ENCODE results near the gene CIRBP.

CIRBP gene

DNA sequence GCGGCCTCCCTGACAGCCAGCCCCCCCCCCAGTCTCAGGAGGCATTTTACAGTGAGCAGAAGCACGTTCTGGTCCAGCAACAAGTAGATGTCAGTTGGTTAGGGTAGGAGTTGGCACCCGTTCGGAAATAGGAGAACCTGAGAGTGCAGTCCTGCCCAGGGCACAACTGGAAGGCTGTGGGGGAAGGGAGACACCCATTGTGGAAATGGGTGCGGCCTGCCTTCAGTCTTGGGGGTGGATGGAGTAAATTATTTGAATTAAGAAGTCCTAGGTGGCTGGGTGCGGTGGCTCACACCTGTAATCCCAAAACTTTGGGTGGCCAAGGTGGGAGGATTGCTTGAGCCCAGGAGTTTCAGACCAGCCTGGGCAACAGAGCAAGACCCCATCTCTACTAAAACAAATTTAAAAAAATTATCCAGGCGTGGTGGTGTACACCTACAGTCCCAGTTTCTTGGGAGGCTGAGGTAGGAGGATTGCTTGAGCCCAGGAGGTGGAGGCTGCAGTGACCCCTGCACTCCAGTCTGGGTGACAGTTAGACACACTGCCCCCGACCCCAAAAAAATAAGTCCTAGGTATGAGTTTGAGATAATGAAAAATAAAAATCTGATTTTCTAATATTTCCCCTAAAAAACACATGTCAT lies 1.2 kb downstream of the CIRBP start:
- no peak for DNase-seq

DNA sequence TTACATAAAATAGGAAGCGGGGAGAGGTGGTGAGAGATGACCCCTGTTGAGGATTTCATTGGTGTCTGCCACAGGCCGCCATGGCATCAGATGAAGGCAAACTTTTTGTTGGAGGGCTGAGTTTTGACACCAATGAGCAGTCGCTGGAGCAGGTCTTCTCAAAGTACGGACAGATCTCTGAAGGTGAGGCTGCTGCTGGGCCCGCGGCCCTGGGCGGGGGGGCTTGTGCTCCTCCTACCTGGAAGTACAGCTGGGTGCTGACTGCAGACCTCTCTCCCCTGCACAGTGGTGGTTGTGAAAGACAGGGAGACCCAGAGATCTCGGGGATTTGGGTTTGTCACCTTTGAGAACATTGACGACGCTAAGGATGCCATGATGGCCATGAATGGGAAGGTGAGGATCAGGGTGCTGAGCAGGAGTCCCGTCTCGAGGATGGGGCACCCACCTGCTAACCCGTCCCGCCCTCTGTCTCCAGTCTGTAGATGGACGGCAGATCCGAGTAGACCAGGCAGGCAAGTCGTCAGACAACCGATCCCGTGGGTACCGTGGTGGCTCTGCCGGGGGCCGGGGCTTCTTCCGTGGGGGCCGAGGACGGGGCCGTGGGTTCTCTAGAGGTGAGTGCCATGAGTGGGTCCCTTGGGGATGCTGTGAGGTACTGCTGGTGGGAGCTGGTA lies 1.9 kb downstream of the CIRBP start:
- DNase-seq = no peak

DNA sequence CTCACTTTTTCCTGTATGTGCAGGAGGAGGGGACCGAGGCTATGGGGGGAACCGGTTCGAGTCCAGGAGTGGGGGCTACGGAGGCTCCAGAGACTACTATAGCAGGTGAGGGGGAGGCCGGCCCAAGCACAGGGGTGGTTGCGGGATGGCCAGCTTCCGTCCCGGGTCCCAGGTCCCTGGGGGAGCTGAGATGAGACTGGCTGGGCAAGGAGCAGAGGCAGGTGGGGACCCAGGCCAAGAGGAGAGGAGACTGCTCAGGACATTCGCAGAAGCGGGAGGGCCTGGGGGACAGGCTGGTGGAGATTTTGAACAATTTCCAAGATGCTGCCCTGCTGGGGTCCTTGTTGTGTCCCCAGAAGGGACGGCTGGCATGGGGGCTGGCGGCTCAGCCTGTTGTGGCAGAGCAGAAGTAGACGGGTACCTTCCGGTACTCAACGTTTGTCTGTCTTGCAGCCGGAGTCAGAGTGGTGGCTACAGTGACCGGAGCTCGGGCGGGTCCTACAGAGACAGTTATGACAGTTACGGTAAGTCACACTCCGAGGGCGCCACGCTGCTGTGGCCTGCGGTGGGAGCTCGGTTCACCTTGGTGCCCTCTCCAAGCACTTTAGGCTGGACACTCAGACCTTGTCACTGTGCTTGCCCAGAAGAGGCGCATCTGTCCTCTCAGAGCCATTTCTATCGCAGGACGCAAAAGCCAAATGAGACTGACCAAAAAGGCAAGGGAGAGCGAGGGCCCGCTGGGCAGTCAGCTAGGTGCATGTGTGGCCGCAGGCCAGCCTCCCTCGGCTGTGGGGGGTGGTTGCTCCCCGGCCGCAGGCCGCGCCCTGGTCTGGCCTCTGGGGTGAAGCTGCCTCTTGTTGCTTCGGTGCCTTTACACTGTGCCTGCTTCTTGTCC lies 2.6 kb downstream of the CIRBP start:
- DNase-seq = no peak

DNA sequence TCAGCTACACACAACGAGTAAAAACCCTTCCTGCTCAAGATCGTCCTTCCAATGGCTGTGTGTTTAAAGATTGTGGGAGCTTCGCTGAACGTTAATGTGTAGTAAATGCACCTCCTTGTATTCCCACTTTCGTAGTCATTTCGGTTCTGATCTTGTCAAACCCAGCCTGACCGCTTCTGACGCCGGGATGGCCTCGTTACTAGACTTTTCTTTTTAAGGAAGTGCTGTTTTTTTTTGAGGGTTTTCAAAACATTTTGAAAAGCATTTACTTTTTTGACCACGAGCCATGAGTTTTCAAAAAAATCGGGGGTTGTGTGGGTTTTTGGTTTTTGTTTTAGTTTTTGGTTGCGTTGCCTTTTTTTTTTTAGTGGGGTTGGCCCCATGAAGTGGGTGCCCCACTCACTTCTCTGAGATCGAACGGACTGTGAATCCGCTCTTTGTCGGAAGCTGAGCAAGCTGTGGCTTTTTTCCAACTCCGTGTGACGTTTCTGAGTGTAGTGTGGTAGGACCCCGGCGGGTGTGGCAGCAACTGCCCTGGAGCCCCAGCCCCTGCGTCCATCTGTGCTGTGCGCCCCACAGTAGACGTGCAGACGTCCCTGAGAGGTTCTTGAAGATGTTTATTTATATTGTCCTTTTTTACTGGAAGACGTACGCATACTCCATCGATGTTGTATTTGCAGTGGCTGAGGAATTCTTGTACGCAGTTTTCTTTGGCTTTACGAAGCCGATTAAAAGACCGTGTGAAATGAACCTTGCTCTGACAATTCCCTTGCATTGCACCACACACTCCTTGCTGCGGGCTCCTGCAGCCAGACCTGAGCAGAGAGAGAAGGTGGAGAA lies 3.5 kb downstream of the CIRBP start:
- DNase-seq = no peak

DNA sequence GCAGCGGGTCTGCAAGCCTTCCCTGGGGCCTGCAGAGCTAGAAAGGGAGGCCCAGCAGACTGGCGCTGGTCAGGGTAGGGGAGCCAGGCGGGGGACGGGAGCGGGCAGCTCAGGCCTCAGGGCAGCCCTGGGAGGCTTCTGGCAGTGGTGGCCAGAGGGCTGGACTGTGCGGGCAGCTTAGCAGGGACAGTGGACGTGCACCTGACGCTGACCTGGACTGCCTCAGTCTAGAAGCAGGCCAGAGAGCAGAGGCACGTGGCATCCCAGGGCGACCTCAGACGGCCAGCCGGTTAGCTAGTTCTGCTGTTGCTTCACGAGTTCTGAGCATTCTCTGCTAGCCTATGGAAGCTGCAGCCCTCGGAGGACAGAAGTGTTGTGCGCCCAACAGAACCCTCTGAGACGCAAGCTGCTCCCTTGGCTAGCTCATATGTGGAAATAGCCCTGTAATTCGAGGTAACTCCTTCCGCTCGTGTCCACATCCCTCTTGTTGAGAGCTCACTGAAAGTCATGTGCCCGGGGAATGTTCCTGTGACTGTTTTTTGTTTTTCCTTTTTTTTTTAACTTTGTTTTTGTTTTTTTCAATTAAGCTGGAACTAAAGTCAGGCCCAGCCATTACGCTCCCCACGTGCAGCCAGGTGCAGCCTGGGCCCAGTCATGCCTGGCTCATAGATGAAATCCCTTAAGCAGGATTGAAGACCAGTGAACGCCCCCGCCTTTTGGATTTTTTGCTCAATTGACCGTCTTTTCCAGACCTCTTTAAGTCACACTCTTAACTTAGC lies 4.3 kb downstream of the CIRBP start:
- no peak for DNase-seq

DNA sequence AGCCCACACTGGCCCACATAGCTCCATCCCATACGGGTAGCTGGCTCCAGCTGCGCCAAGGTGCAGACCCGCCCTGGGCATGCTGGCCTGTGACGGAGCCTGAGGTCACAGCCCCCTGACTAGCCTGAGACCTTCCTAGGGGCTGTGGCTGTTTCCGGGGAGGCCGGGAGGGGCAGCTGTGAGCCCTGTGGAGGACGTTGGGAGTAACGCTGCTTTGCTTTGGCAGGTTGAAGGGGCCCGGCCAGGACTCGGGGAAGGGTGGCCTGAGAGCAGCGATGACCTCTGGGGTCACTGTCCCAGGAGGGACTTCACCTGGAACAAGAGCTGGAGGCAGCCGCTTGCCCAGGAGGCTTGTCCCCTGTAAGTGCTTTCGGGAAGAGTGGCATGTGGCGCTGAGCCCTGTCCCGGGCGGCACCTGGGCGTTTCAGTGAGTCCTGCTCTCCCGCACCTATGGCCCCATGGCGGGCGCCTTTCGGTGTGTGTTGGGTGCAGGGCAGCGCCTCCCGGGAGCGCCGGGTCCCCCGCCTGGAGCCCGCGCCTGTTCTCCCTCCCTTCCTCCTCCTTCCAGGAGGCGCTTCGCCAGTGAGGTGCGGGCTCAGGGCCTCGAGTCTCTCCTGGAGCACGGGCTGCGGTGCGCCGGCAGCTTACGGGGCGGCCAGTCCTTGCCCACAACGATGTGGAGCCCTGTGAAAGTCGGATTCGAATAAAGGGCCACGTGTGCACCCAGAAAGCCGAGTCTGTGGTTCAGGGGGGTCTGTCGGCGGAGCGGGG lies 5.1 kb downstream of the CIRBP start:
- DNase-seq = no peak

DNA sequence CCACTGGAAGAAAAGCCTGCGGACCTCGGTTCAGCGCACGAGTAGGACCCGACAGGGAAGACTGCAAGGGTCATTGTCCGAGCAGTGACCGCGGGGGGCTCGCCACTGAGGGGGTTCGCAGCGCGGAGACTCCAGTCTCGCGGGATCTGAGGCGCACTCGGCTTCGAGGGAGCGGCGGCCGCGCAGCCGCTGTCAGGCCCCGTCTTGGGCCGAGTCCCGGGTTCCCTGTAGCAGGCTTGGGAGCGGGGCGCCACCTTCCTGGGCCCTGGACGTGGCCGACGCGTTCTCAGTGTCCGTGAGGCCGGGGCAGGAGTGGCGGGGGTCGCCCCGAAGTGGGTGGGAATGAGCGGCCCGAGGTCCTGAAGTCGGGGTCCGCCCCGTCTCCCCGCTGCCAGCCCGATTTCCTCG lies 5.7 kb downstream of the CIRBP start:
- no peak for DNase-seq

DNA sequence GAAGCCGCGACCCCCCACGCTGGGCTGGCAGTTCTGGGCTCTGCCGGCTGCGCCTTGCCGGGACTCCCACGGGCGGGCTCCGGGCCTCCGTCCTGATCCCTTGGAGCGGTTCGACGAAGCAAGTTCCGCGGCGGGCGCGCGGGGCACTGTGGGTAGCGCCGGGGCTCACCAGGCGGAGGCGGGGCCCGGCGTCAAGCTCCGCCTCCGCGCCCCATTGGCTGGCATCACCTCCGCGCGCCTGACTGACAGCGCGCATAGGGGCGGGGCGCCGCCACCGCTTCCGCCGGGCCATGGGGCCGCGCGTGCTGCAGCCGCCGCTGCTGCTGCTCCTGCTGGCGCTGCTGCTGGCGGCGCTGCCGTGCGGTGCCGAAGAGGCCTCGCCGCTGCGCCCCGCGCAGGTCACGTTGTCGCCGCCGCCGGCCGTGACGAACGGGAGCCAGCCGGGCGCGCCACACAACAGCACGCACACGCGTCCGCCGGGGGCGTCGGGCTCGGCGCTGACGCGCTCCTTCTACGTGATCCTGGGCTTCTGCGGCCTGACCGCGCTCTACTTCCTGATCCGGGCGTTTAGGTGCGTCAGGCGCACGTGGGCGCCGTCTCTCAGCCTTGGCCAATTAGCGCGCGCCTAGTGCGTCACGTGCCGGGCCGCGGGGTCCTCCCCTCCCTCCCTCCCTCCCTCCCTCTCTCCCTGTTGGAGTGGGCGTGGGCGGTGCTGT lies 6.3 kb downstream of the CIRBP start, which contains the start of gene FAM174C:
Gene FAM174C, plus strand, starts transcription at position 271 of the 716 bp plus-strand sequence. Its CDS starts 20 bp downstream, at position 291.
- peak; percentile 92 to 93 for DNase-seq

DNA sequence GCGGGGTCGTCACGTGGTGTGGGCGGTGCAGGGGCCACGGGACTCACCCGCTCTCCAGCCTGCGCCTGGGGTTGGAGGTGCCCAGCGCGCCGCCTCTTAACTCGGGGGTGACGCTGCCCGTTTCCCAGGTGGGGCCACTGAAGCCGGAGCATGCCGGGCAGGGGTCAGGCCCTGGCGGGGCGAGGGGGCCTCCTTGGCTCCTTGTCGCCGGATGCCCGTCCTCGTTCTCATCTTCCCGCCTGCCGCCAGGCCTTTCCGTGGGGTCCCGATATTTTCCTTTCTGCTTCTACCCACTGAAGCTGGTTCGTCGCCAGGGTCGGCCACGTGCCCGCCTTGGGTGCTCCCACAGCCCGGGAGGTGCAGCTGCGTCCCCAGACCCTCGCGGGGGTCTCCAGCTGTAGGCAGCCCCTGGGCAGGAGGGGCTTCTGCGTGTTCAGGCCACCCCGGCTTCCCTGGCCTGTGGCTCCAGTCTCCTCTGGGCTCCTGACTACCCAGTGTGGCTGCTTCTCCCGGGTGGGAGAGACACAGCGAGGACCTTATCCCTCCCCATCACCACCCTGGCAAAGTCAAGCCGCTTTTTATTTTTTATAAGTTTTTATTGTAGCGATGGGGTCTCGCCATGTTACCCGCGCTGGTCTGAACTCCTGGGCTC lies 7.0 kb downstream of the CIRBP start:
- no peak for DNase-seq

DNA sequence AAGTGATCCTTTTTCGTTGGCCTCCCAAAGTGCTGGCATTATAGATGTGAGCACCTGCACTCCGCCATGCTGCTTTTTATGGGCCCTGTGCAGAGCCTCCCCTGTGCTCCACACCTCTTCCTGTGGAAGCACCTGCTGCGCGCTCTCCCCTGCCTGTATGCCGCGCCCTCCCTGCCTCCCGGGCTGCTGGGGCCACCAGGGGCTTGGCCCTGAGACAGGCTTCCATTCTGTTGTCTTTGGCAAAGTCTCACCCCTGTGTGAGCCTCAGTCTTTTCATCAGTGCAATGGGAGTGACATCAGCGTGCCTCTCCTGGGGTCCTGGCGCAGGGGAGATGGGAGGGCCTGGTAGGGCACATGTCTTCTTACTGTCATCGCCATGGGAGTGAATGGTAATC lies 7.5 kb downstream of the CIRBP start:
- DNase-seq = no peak

DNA sequence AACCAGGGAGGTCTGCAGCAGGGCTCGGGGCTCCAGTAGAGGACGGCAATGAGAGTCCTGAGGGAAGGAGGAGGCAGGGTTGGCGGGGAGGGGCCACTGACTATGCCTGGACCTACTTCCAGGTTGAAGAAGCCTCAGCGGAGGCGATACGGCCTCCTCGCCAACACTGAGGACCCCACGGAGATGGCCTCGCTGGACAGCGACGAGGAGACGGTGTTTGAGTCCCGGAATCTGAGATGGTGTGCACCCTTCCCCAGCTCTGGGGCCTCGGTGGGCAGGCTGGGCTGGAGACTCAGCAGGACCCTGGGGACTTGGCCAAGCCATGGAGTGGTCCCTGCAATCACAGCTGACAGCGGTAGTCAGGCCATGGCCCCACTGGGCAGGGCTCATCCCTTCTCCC lies 7.9 kb downstream of the CIRBP start:
- no peak for DNase-seq

DNA sequence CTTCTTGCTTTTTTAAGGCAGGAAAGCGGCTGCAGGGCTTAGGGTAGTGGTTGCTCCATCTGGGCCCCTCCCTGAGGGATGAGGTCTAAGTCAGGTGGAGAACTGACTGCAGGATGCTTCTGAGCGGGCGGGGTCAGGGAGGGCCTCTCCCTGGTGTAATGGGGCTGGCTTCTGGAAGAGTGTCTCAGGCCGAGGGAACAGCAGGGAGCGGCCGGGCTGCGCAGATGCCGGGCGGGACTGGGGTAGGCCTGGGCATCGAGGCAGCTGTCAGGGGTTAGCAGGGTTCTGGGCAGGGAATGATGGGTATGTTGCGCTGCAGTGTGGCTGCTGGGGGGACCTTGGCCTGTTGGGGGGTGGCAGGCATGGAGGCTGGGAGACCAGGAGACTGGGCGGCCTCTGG lies 8.9 kb downstream of the CIRBP start:
- no peak for DNase-seq

DNA sequence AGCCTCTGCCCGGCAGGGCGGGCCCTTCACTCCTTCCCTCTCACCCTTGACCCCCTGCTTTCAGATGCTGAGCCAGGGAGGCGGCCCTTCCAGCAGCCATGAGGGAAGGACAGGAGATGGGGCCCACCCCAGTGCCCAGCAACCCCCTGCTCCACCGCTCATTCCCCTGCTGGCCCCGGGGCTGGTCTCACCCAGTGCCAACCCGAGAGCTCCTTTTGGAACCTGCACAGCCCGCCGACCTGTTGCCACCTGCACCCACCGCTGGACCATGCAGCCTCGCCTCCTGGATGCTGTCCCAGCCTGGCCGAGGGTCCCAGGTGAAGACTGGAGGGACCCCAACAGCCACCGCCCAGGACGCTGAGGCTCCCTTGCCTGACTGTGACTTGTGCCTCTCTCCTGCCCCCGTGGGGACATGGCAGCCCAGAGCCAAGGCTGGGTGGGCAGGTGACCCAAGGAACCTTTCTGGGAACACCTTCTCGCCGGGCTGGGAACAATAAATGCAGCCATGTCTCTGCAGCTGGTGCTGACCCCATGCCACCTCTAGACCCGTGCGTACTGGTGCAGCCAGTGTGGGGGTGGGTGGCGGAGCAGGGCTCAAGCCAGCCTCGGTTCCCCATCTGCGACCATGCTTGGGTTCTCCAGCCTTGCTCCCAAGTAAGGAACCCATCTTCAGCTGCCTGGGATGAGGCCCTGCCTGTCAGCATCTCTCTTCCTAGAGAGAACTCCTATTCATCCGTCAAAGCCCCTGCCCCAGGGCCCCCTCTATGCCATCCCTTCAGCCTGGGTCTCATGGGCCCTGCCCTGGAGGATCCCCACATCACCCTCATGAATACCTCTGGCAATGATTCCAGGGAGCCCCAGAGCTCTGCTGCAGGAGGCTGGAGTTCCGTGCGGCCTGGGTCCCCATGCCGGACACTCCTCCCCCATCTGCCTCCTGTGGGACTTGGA lies 9.9 kb downstream of the CIRBP start:
- DNase-seq = no peak

DNA sequence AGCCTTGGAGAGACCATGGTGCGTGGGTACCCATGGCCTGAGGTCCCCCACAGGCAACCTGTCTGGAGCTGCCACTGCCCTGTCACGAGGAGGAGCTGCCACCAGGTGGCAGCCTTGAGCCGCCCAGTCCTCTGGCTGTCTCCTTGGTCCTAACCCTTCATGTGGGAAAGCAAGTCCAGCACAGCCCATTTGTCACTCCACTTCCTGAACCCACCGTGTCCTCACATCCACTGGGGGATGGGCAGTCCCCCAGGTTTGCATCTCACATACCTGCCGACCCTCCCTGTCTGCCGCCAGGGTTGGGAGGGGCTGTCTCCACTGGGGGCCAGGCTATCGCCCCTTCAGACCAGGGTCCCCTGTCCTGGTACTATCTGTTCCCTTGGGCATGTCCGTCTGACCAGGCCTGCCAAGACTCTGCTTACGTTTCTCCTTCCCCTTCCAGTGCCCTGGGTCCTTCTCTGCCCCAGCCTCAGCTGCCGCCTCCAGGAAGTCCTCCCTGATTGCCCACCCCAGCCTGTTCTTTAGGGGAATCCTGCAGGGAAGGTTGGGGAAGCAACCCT lies 10.7 kb downstream of the CIRBP start:
- DNase-seq = peak; percentile 56 to 67

DNA sequence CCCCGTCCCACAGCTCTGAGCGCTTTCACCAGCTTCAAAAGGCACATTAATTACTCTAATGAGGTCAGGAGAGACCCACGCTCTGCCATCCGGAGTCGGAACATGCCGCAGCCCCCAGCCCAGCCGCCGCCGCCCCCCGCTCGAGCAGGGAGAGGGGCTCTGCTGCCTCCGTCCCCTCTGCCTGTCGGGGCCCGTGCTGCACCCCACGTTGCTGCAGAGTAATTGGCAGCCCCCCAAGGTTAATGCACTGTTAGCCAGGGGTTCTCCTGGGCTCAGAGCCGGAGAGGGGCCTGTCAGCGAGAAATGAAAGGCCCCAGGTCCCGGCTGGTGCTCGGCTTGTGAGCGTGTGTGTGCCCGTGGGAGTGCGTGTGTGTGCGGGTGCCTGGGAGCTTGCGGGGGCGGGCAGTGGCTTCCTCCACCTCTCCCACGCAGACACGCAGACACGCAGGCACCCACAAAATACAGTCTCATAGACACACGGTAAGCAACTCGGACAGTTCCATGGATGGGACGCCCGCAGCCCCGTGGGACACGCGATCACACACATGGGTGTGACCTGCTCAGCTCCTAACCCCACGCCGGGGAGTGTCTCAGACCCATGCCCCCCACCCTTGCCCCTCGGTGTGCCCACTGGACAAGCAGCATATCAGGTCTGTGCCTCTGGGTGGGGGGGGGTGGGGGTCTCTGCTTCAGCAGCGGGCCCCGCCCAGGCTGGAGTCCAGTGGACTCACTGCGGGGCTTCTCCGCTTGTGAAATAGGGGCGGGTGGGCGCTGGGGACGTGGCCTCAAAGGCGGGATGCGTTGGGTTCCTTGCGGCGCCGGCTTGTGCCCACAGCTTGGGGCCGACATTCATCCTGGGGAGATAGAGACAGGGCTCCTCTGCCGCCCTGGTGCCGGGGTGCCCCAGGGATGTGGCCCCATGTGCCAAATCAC lies 11.8 kb downstream of the CIRBP start:
- DNase-seq = no peak

DNA sequence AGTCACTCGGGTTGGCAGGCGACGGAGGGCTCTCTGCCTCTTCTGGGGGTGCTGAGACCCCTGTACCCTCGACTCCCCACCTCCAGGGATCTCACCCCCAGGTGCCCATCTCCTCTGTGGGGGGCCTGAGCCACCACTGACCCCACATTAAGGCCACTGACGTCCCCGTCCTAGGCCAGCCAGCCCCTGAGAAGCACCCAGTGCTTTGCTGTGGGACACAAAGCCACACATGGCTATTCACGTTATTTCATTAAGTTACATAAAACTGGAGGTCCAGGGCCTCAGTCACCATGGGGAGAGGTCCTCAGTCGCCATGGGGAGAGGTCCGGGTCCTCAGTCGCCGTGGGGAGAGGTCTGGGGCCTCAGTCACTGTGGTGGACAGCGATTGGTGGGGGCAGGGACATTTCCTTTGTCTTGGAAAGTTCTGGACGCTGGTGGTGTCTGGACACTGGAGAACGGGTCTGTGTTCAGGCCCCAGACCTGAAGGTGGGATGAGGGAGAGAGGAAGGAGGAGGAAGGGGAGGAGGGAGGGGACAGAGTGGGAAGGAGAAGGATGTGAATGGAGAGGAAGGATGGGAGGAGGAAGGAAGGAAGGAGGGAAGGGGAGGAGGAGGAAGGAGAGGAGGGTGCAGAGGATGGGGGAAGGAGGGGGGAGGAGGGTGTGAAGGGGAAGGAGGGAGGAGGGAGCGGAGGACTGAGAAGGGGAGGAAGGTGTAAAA lies 12.6 kb downstream of the CIRBP start:
- no peak for DNase-seq

Data from AML-193 (cell line).